CD4-positive, alpha-beta T cell (primary cell): ENCODE data around the gene FMNL2. TPM values are rescaled to one million over a fixed set of nuclear protein-coding genes. Genes with fewer than 3 reads are reported as not detected.
A peak's percentile ranks its signal among the peaks of the same experiment; 100 is the strongest.

Experiments used
- ATAC-seq: fragments of 200-7000 bp; cut with Tn5 transposase; one replicate; pipeline ENCODE4 v1.10.0; 2022; ENCODE audit warnings: mild to moderate bottlenecking; ENCODE audit not compliant: poor library complexity
- CTCF ChIA-PET: fragments of 350-600 bp; sonication (Branson Sonifier 250); formaldehyde crosslinking; loops from one replicate; lab custom pipeline; 2021; ENCODE audit warnings: antibody characterized with exemption, inconsistent platforms; lab: Charles Lee
- POLR2A ChIA-PET: fragments of 350-600 bp; sonication (Branson Sonifier 250); formaldehyde crosslinking; loops from one replicate; lab custom pipeline; 2021; ENCODE audit warnings: antibody characterized with exemption, inconsistent platforms; lab: Charles Lee
- DNase-seq, 14 experiments: peaks; one replicate each; pipeline ENCODE4 v3.0.0-alpha.2; 2013 to 2020; ENCODE audit warnings: mixed read lengths in 2 of 14
- H3K27ac ChIP-seq, 2 donors: one replicate each; pipeline versions ENCODE4 v1.5.1 to v1.7.0; 2013; ENCODE audit warnings: low read length in 2 of 2, low read depth in 1 of 2, mild to moderate bottlenecking in 1 of 2
- H3K27me3 ChIP-seq, 2 experiments: 1 replicate in 1 of 2; 2 replicates in 1 of 2; pipeline versions ENCODE4 v1.6.1 to v1.7.0; 2013; ENCODE audit warnings: low read length in 2 of 2, control low read depth in 1 of 2, mild to moderate bottlenecking in 1 of 2, moderate library complexity in 1 of 2; ENCODE audit not compliant: insufficient read depth in 2 of 2, control insufficient read depth in 1 of 2
- H3K36me3 ChIP-seq: one replicate; pipeline ENCODE4 v1.6.1; 2013; ENCODE audit warnings: low read length, control low read depth; ENCODE audit not compliant: insufficient read depth
- H3K4me1 ChIP-seq: one replicate; pipeline ENCODE4 v1.6.1; 2013; ENCODE audit warnings: low read length, control low read depth; ENCODE audit not compliant: insufficient read depth
- H3K4me3 ChIP-seq: one replicate; pipeline ENCODE4 v1.5.1; 2013; ENCODE audit warnings: mild to moderate bottlenecking, low read length, moderate library complexity
- H3K9me3 ChIP-seq, 2 experiments: 1 replicate in 1 of 2; 2 replicates in 1 of 2; pipeline versions ENCODE4 v1.6.1 to v1.7.0; 2013; ENCODE audit warnings: low read length in 2 of 2, mild to moderate bottlenecking in 2 of 2, control low read depth in 1 of 2, moderate library complexity in 1 of 2; ENCODE audit not compliant: control insufficient read depth in 1 of 2, insufficient read depth in 1 of 2
- H3K27ac Mint-ChIP-seq: one replicate; pipeline ENCODE4 v1.8.0; 2020; ENCODE audit warnings: mixed read lengths
- H3K27me3 Mint-ChIP-seq: one replicate; pipeline ENCODE4 v1.8.0; 2021; ENCODE audit warnings: mixed read lengths
- H3K36me3 Mint-ChIP-seq: one replicate; pipeline ENCODE4 v1.8.0; 2021; ENCODE audit warnings: low read depth, mixed read lengths
- H3K4me1 Mint-ChIP-seq: one replicate; pipeline ENCODE4 v1.8.0; 2021; ENCODE audit warnings: low read depth, mixed read lengths
- H3K4me3 Mint-ChIP-seq: one replicate; pipeline ENCODE4 v1.8.0; 2020; ENCODE audit warnings: mild to moderate bottlenecking, mixed read lengths
- H3K9me3 Mint-ChIP-seq: one replicate; pipeline ENCODE4 v1.8.0; 2020; ENCODE audit warnings: mixed read lengths
- CTCF ChIP-seq: fragments of 200-600 bp; IDR thresholded peaks from one replicate; pipeline ENCODE4 v1.8.0; 2022; ENCODE audit warnings: antibody characterized with exemption, mild to moderate bottlenecking
- intact Hi-C, 2 experiments: fragments of 100-400 bp; cut with DNase I in 1 of 2; cut with micrococcal nuclease in 1 of 2; formaldehyde crosslinking; loops; one replicate each; pipeline versions ENCODE4 v1.15.1 to v1.9.0; 2023 to 2025; cut with DNase I, micrococcal nuclease
- total RNA-seq, 174 experiments: library from RNA in 2 of 174; stranded (reverse) in 2 of 174; gene quantifications; one replicate each; pipeline ENCODE4 v1.2.3 and lab custom pipeline; 2021 to 2026

FMNL2 gene
- total RNA-seq, 2 experiments from 2014 or later: 0.30 to 0.31 TPM

- H3K27me3 Mint-ChIP-seq: peaks cover 18% of the 10 kb centered on the region
- H3K9me3 Mint-ChIP-seq: no peaks in the 10 kb centered on the region
- ChIA-PET POLR2A (no interaction called here), CTCF (no interaction called here)
- H3K36me3 Mint-ChIP-seq: no peaks in the 10 kb centered on the region
- no peak for TF ChIP-seq CTCF
- DNase-seq (no peak), ATAC-seq (no peak)
- Histone ChIP-seq H3K9me3 (no peaks in the 10 kb centered on the region), H3K4me3 (no peak overlapping the region), H3K27me3 (peaks cover 0 to 3% of the 10 kb centered on the region in 2 experiments), H3K36me3 (no peaks in the 10 kb centered on the region), H3K27ac (no peak overlapping the region), H3K4me1 (no peaks in the 10 kb centered on the region)
- no peaks in the 10 kb centered on the region for H3K4me1 Mint-ChIP-seq
- intact Hi-C loops: no loop called here
- H3K4me3 Mint-ChIP-seq: no peak overlapping the region
- H3K27ac Mint-ChIP-seq: no peak overlapping the region
Observed at GRCh38 chr2:152444448-152444847, 109.5 kb downstream of the FMNL2 start.

GRCh38 chr2:152445375-152445774 is 110.4 kb downstream of the FMNL2 start:
- H3K4me1 Mint-ChIP-seq: no peaks in the 10 kb centered on the region
- H3K4me1 ChIP-seq: no peaks in the 10 kb centered on the region
- H3K9me3 ChIP-seq: no peaks in the 10 kb centered on the region
- no peaks in the 10 kb centered on the region for H3K9me3 Mint-ChIP-seq
- intact Hi-C loops: no loop called here
- H3K27ac Mint-ChIP-seq: no peak overlapping the region
- H3K27me3 ChIP-seq: peaks cover 0 to 3% of the 10 kb centered on the region in 2 experiments
- H3K36me3 Mint-ChIP-seq: no peaks in the 10 kb centered on the region
- DNase-seq (no peak), ATAC-seq (no peak)
- H3K4me3 Mint-ChIP-seq: no peak overlapping the region
- CTCF ChIA-PET: no interaction called here
- TF ChIP-seq CTCF: no peak
- no peak overlapping the region for H3K27ac ChIP-seq
- H3K27me3 Mint-ChIP-seq: peaks cover 18% of the 10 kb centered on the region
- POLR2A ChIA-PET: no interaction called here
- no peak overlapping the region for H3K4me3 ChIP-seq
- H3K36me3 ChIP-seq: no peaks in the 10 kb centered on the region

- Mint-ChIP-seq H3K36me3 (no peaks in the 10 kb centered on the region), H3K4me1 (no peaks in the 10 kb centered on the region), H3K4me3 (no peak overlapping the region), H3K27me3 (peaks cover 18% of the 10 kb centered on the region), H3K27ac (no peak overlapping the region), H3K9me3 (no peaks in the 10 kb centered on the region)
- DNase-seq (peak in 2 of 14 experiments; percentile 5 to 17), ATAC-seq (no peak)
- intact Hi-C loops: no loop called here
- peaks cover 0 to 4% of the 10 kb centered on the region in 2 experiments for H3K27me3 ChIP-seq
- no peaks in the 10 kb centered on the region for H3K36me3 ChIP-seq
- H3K27ac ChIP-seq: no peak overlapping the region
- ChIA-PET CTCF (interaction anchor here (0.7 kb wide), 1 partner anchor 16 kb away, joined by 3 read pairs; no protein-coding TSS in a partner anchor), POLR2A (no interaction called here)
- H3K4me3 ChIP-seq: no peak overlapping the region
- H3K4me1 ChIP-seq: no peaks in the 10 kb centered on the region
- TF ChIP-seq CTCF: no peak
- no peaks in the 10 kb centered on the region for H3K9me3 ChIP-seq
Observed at GRCh38 chr2:152445791-152446201, 110.8 kb downstream of the FMNL2 start.
